ENCODE results near the gene MCC.

MCC gene

DNA sequence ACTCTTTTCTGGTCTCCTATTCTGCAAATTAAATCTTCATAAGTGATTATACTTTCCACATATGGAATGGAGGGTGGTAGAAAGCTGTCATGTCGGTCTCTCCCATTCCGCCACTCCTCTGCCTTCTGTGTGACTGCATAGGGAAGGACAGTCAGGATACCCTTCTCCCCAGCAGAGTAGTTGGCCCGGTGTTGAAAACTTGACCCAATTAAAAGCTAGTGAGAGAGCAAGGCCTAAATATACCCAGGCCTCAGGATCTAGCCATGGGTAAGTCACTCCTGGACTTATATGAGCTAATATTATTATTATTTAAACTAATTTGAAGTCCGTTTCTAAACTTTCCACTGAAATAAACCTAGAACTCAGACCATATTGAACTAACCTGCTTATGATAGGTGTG, 248.2 kb downstream of the MCC start:
- no peak overlapping the region for H3K27ac ChIP-seq
- H3K36me3 ChIP-seq, result no peaks in the 10 kb centered on the region
- no peaks in the 10 kb centered on the region for H3K27me3 ChIP-seq
- H3K4me3 ChIP-seq, result no peak overlapping the region
- H3K9ac ChIP-seq, result no peak overlapping the region
- H3K4me2 ChIP-seq, result no peak overlapping the region
- no peaks in the 10 kb centered on the region for H3K9me3 ChIP-seq
- no peak for TF ChIP-seq Cebpa-rat (IDR thresholded peaks at IDR 0.05)
- H4K20me1 ChIP-seq, result no peaks in the 10 kb centered on the region
- H3K4me1 ChIP-seq, result no peaks in the 10 kb centered on the region

DNA sequence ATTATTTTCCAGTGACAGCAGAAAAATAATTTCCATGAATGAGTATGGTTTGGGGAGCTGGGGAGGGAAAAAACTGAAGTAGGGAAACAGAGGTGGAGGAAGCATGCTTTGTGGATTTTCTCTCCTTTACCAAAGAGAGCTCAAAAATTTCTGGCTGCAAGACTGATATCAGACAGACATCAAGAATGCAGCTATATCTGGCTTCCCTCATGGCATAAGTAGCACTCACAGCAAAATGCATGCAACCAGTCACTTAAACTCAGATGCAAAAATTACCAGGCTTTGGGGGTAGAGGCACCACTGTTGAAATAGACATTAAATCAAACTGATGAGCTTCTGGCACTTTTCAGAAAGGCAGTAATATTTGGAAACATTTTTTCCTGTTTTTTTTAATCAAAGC, 250.4 kb downstream of the MCC start:
- TF ChIP-seq Cebpa-rat (IDR thresholded peaks at IDR 0.05), result no peak
- no peaks in the 10 kb centered on the region for H4K20me1 ChIP-seq
- no peak overlapping the region for H3K4me3 ChIP-seq
- no peaks in the 10 kb centered on the region for H3K9me3 ChIP-seq
- no peak overlapping the region for H3K4me2 ChIP-seq
- H3K9ac ChIP-seq, result no peak overlapping the region
- H3K27ac ChIP-seq, result no peak overlapping the region
- H3K4me1 ChIP-seq, result no peaks in the 10 kb centered on the region
- no peaks in the 10 kb centered on the region for H3K36me3 ChIP-seq
- H3K27me3 ChIP-seq, result no peaks in the 10 kb centered on the region

DNA sequence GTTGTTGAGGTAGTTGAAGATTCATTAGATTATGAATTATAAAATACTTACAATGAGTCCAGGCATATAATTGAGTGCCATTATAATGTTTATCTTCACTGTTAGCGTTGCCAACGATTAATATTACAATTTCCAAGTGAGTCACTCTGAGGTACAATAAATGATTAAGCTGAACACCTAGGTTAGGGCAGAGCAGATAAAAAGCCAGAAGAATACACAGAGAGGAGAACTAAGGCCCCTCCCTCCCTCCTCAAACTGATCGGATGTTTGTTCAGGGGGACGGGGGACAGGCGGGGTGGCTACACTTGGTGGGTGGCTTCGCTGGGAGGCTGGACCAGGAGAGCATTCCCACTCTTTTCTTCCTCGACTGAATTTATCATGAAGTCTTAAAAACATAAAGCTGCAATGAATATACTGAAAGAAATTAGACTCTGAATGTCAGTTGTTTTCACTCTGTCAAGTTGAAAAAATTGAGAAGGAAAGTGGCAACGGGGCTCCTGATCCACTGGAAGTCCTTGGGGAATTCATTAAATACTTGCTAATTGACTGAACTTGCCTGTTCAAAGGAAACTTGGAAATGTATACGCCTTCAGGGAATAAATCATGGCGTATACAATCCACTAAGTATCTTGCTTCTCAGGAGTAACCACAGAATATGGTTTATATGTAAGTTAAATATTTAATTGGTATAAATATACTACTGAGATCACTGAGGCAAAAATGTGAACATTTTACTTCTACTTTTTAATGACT, 251.5 kb downstream of the MCC start:
- no peak overlapping the region for H3K27ac ChIP-seq
- H3K4me3 ChIP-seq, result no peak overlapping the region

DNA sequence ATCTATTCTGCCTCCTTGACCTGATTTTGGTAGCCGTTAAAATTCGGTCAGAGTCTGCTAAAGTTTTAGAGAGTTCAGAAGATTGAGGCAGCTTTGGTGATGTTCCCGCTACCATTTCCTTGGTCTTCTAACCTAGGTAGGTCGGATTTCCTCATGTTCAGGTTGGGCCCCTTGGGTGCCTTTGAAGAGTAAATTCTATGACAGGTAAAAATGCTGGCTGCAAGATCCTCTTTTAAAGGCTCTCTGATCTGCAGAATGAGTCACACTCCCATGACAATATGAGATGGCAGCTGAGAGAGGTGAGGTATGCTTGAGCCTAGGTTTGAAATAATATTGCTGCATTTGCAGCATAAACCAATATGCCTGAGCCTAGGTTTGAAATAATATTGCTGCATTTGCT, 252.4 kb downstream of the MCC start:
- Histone ChIP-seq H3K27ac (no peak overlapping the region), H3K4me2 (no peak overlapping the region), H3K4me3 (no peak overlapping the region), H3K9me3 (no peaks in the 10 kb centered on the region), H4K20me1 (no peaks in the 10 kb centered on the region), H3K9ac (no peak overlapping the region), H3K27me3 (no peaks in the 10 kb centered on the region), H3K4me1 (no peaks in the 10 kb centered on the region), H3K36me3 (no peaks in the 10 kb centered on the region)
- no peak for TF ChIP-seq Cebpa-rat (IDR thresholded peaks at IDR 0.05)

More for the DNA sequence above, 251.5 kb downstream of the MCC start:
- Histone ChIP-seq H4K20me1 (no peaks in the 10 kb centered on the region), H3K4me2 (no peak overlapping the region), H3K36me3 (no peaks in the 10 kb centered on the region), H3K9ac (no peak overlapping the region), H3K27me3 (no peaks in the 10 kb centered on the region), H3K9me3 (no peaks in the 10 kb centered on the region), H3K4me1 (no peaks in the 10 kb centered on the region)
- TF ChIP-seq Cebpa-rat (IDR thresholded peaks at IDR 0.05), result no peak

DNA sequence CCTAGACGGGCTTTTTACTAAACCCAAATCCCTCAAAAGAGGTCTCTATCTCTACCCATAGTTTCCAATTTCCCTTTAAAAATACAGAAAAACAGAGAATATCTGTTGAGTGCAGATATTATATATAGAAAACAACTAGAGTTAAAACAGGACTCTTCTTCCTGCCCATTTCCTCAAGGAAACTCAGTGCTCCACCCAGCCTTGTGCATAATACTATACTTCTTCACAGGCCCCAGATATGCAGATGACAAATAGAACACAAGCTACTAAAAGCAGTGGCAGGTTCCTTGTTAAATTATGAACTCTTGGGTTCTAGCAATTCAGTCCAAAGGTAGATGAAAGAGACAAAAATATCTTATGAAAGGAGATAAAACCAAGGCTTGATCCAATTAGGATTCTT, 253.7 kb downstream of the MCC start:
- TF ChIP-seq Cebpa-rat (IDR thresholded peaks at IDR 0.05), result no peak
- no peak overlapping the region for H3K27ac ChIP-seq
- no peaks in the 10 kb centered on the region for H3K9me3 ChIP-seq
- H3K4me3 ChIP-seq, result no peak overlapping the region
- H3K4me2 ChIP-seq, result no peak overlapping the region
- H4K20me1 ChIP-seq, result no peaks in the 10 kb centered on the region
- no peak overlapping the region for H3K9ac ChIP-seq
- no peaks in the 10 kb centered on the region for H3K27me3 ChIP-seq
- no peaks in the 10 kb centered on the region for H3K4me1 ChIP-seq
- H3K36me3 ChIP-seq, result no peaks in the 10 kb centered on the region

DNA sequence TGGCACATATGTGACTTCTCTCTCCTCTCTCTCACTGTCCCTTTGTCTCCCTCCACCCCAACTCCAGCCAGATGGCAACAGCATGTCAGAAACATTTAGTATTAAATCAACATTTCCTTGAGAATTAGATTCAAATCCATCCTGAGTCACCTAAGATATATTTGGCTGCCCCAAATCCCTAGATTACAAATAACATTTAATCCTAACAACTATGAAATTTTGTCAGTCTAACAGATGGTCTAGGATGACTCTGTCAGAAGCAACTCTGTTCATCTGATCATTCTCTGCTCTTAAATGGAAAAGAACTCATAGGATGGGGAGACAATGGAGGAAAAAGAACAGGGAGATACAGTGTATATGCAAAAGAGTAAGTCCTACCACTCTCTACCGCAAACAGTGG, 254.6 kb downstream of the MCC start:
- Histone ChIP-seq H3K9ac (no peak overlapping the region), H3K4me3 (no peak overlapping the region), H3K9me3 (no peaks in the 10 kb centered on the region), H3K4me1 (no peaks in the 10 kb centered on the region), H3K27me3 (no peaks in the 10 kb centered on the region), H4K20me1 (no peaks in the 10 kb centered on the region), H3K4me2 (no peak overlapping the region), H3K27ac (no peak overlapping the region), H3K36me3 (no peaks in the 10 kb centered on the region)
- no peak for TF ChIP-seq Cebpa-rat (IDR thresholded peaks at IDR 0.05)

DNA sequence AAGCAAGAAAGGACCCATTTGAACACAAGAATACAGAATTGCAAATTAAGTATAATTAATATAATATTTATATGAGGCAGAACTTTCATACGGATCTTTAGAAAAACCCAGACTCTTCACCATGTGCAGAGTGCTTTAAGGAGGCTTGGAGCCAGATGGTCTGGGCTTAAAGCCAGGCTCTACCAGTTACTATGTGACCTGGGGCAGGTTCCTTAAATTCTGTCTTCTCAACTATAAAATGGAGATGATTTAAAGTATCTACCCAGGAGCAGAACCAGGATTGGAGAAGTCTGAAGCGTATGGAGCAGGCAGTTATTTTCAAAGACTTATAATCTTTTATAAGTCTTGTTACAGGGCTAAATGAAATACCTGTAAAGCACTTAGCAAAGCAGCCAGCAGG, 255.6 kb downstream of the MCC start:
- H3K27ac ChIP-seq, result no peak overlapping the region
- H3K4me3 ChIP-seq, result no peak overlapping the region
- no peak overlapping the region for H3K9ac ChIP-seq
- H3K27me3 ChIP-seq, result no peaks in the 10 kb centered on the region
- no peaks in the 10 kb centered on the region for H3K36me3 ChIP-seq
- no peak for TF ChIP-seq Cebpa-rat (IDR thresholded peaks at IDR 0.05)
- H3K9me3 ChIP-seq, result no peaks in the 10 kb centered on the region
- H3K4me1 ChIP-seq, result no peaks in the 10 kb centered on the region
- no peak overlapping the region for H3K4me2 ChIP-seq
- no peaks in the 10 kb centered on the region for H4K20me1 ChIP-seq

DNA sequence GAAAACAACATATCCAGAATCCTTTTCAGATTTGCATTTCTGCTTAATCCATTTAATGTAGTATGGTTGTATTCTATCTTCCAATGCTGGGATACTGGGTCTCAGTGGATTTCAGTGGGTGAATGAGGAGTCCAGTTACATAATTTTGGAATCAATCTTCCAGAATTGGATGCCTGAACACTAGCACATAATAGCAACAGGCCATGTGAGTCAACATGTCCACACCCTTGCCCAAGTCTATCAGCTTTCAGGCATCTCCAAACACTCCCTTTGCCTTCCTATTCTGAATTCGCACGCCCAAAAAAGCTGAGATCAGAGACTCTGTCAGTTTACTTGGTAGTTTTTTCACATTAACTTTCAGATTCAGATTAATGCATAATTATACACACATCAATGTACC, 256.0 kb downstream of the MCC start:
- Histone ChIP-seq H3K36me3 (no peaks in the 10 kb centered on the region), H3K4me2 (no peak overlapping the region), H3K27me3 (no peaks in the 10 kb centered on the region), H3K4me3 (no peak overlapping the region), H3K4me1 (no peaks in the 10 kb centered on the region), H4K20me1 (no peaks in the 10 kb centered on the region), H3K27ac (no peak overlapping the region), H3K9ac (no peak overlapping the region), H3K9me3 (no peaks in the 10 kb centered on the region)
- no peak for TF ChIP-seq Cebpa-rat (IDR thresholded peaks at IDR 0.05)

DNA sequence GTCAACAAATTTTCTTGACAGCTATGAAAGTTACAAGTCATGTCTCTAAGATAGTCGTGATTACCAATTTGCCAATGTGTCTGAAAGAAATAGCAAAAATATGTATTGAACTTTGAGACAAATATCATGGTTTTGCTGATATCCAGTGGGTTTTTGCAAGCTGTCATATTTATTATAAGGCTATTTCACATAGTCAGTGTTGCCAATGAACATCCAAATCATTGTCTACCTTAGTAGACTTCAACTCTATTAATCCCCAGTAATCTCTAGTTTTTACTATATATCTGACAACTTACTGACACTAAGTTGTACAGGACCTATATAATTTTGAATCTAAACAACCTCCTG, 256.6 kb downstream of the MCC start:
- H3K36me3 ChIP-seq, result no peaks in the 10 kb centered on the region
- H3K27ac ChIP-seq, result no peak overlapping the region
- H3K4me1 ChIP-seq, result no peaks in the 10 kb centered on the region
- no peak overlapping the region for H3K4me2 ChIP-seq
- no peaks in the 10 kb centered on the region for H3K9me3 ChIP-seq
- H3K9ac ChIP-seq, result no peak overlapping the region
- H3K27me3 ChIP-seq, result no peaks in the 10 kb centered on the region
- no peak for TF ChIP-seq Cebpa-rat (IDR thresholded peaks at IDR 0.05)
- H3K4me3 ChIP-seq, result no peak overlapping the region
- H4K20me1 ChIP-seq, result no peaks in the 10 kb centered on the region

DNA sequence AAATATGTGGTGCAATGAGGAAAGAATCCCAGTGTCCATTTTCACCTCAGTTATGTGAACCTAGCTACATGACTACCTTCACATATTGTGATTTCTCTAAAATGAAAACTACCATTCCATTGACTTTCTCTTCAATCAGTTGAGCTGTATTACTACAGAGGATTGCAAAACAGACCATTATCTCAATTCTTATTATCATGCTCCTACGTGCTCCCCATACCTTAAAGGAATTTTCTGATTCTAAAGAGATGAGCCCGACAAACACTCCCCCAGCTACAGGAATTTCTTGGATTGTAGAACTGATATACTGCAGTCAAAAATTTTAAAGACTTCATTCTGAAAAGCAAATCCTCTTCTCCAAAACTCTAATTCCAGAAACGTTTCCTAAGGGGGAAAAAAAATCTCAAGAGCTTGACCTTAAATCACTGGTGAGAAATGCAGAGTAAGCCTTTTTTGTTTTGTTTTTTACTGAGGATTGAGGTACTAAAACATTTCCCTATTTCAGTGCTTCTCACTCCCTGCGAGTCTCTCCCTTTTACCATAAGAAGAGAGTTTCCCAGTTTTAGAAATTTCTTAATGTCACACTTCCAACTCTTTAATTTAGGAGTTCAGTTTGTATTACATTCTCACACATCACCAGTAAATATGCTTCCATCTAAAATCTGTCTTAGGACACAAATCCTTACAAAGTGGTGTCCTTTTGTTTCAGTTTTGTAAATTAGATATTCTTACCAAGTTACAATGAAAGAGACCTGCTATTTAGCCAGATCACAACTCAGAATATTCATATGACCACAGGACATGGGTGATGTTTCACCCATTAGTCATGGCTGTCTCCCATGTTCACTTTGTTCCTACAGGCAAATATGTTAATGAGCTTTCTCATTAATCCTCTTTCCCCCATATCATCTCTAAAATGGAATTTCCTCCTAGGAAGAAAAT, 257.3 kb downstream of the MCC start:
- no peaks in the 10 kb centered on the region for H3K27me3 ChIP-seq
- H3K36me3 ChIP-seq, result no peaks in the 10 kb centered on the region
- H3K9me3 ChIP-seq, result no peaks in the 10 kb centered on the region
- no peaks in the 10 kb centered on the region for H3K4me1 ChIP-seq
- no peak overlapping the region for H3K27ac ChIP-seq
- no peak for TF ChIP-seq Cebpa-rat (IDR thresholded peaks at IDR 0.05)
- no peaks in the 10 kb centered on the region for H4K20me1 ChIP-seq
- H3K4me2 ChIP-seq, result no peak overlapping the region
- H3K9ac ChIP-seq, result no peak overlapping the region
- H3K4me3 ChIP-seq, result no peak overlapping the region

Data from BLaER1 (cell line).